ENCODE results near the gene CAV2. TPM values are rescaled to one million over a fixed set of nuclear protein-coding genes. Genes with fewer than 3 reads are reported as not detected.

CAV2 gene, protein sequence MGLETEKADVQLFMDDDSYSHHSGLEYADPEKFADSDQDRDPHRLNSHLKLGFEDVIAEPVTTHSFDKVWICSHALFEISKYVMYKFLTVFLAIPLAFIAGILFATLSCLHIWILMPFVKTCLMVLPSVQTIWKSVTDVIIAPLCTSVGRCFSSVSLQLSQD
- total RNA-seq, result 132 and 150 TPM in 2 replicates

DNA sequence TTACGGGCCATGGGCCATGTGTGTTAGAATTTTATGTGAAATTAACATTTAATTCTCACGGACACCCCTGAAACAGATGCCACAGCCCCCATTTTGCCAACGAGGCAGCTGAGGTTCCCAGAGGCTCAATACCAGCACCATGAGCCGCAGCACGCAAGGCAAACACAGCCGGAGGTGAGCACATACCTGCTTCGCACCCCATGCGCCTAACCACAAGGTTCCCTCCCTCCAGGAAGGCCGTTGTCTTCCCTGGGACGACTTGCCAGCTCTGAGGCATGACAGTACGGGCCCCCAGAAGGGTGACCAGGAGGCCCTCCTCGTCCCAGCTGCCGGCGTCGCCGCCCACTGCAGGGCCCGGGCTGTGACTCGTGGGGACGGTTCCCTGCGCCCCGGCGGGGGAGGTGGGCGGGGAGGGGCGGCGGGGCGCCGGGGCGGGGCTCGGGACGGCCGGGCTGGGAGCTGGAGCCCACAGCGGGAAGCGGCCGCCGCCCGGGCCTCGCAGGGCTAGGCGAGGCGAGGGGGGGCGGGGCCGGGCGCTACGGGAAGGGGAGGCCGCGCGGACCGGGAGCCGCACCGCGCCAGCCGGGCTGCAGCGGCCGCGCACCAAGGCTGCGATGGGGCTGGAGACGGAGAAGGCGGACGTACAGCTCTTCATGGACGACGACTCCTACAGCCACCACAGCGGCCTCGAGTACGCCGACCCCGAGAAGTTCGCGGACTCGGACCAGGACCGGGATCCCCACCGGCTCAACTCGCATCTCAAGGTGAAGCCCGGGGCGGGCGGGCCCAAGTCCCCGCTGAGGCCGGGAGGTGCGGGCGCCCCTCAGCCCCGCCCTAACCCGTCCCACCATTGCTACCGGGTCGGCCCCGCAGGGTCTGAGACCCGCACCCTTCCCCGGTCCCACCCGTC lies at the start of gene CAV2:
Gene CAV2, plus strand, starts transcription at position 571 of the 910 bp plus-strand sequence. Its CDS starts 44 bp downstream, at position 615.
- FAIRE-seq (no peak), DNase-seq (ENCODE audit: low read depth) (peak; percentile 92)
- TF ChIP-seq, protein P1, sequence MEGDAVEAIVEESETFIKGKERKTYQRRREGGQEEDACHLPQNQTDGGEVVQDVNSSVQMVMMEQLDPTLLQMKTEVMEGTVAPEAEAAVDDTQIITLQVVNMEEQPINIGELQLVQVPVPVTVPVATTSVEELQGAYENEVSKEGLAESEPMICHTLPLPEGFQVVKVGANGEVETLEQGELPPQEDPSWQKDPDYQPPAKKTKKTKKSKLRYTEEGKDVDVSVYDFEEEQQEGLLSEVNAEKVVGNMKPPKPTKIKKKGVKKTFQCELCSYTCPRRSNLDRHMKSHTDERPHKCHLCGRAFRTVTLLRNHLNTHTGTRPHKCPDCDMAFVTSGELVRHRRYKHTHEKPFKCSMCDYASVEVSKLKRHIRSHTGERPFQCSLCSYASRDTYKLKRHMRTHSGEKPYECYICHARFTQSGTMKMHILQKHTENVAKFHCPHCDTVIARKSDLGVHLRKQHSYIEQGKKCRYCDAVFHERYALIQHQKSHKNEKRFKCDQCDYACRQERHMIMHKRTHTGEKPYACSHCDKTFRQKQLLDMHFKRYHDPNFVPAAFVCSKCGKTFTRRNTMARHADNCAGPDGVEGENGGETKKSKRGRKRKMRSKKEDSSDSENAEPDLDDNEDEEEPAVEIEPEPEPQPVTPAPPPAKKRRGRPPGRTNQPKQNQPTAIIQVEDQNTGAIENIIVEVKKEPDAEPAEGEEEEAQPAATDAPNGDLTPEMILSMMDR (IDR thresholded peaks at IDR 0.05; ENCODE audit: insufficient read depth, low read length, severe bottlenecking), result no peak
- Histone ChIP-seq H3K4me3 (ENCODE audit: low read depth, low read length) (peak within 1 kb of the TSS; percentile 93), H3K36me3 (ENCODE audit: control insufficient read depth, insufficient read depth, low read length) (peaks cover 2% of the 10 kb centered on the region), H3K27me3 (ENCODE audit: control insufficient read depth, insufficient read depth, low read length) (no peaks in the 10 kb centered on the region)

DNA sequence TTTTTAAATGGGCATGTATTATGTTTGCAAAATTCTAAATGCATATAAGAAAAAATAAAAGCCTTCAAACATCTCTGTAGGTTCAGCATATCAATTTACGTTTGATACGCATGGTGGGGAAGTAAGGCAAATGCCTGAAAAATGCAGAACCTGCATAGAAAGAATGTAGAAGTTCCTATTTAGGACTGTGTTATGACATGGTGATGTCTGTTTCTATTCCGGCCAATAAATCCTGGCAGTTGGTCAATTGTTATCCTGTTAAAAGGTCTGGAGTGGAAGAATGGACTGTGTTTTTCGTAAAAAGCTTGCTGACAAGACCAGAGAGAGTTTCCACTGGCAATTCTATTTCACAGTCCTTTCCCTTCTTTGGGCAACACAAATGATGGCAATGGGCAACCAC lies 49.6 kb upstream of the CAV2 start:
- H3K27me3 ChIP-seq (ENCODE audit: control insufficient read depth, insufficient read depth, low read length), result no peaks in the 10 kb centered on the region
- DNase-seq (ENCODE audit: low read depth), result no peak
- FAIRE-seq, result no peak
- no peak overlapping the region for H3K4me3 ChIP-seq (ENCODE audit: low read depth, low read length)
- no peaks in the 10 kb centered on the region for H3K36me3 ChIP-seq (ENCODE audit: control insufficient read depth, insufficient read depth, low read length)
- TF ChIP-seq, protein P1 (IDR thresholded peaks at IDR 0.05; ENCODE audit: insufficient read depth, low read length, severe bottlenecking), result no peak

DNA sequence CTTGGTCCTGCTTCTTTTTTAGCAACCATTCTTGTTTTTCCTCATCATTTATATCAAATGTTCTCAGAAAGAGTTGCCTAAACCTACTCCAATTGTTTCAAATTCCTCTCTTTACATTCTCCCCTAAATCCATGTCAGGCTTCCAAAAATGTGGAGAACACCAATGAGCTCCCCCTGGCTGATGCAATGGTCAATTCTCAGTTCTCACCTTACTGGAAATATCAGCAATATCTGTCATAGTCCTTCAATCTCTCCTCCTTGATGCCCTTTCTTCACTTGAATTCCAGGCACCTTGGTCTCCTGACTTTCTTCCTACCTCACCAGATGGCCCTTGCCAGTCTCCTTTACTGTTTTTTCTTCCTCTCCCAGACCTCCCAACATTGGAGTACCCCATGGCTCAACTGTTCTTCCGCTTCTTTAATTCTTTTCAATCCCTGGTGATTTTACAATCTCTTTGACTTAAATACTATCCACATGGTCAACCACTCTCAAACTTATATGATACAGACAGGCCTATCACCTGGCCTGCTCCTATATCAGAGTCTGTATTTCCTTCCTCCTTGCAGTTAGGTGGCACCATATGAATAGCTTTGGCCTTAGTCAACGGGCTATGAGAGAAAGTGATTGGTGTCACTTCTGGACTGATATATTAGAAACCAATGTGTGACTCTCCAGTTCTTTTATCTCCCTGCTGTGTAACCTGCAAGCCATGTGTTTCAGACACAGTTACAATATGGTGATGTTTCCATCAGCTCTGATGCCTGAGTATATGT lies 47.4 kb upstream of the CAV2 start:
- TF ChIP-seq, protein P1 (IDR thresholded peaks at IDR 0.05; ENCODE audit: insufficient read depth, low read length, severe bottlenecking), result no peak
- no peak overlapping the region for H3K4me3 ChIP-seq (ENCODE audit: low read depth, low read length)
- no peak for DNase-seq (ENCODE audit: low read depth)
- H3K27me3 ChIP-seq (ENCODE audit: control insufficient read depth, insufficient read depth, low read length), result no peaks in the 10 kb centered on the region
- no peaks in the 10 kb centered on the region for H3K36me3 ChIP-seq (ENCODE audit: control insufficient read depth, insufficient read depth, low read length)
- no peak for FAIRE-seq

DNA sequence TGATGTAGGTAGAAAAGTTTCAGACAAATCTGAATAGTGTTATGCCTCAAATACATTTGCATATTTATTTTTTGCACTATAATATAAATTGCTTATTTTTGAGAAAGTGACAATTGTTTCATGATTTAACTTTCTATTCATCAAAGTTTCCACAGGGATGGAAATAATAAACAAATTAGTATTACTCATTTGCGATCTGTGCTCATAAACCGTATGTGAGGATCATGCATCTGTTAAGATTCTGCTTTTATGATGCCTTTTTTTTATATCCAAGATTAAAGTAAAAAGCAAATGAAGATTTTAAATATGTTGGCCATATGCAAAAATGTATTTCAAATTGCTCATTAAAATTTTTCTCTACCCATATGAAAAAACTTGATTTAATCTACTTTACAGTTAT lies 45.2 kb upstream of the CAV2 start:
- FAIRE-seq (no peak), DNase-seq (ENCODE audit: low read depth) (no peak)
- TF ChIP-seq, protein P1 (IDR thresholded peaks at IDR 0.05; ENCODE audit: insufficient read depth, low read length, severe bottlenecking), result no peak
- Histone ChIP-seq H3K36me3 (ENCODE audit: control insufficient read depth, insufficient read depth, low read length) (no peaks in the 10 kb centered on the region), H3K4me3 (ENCODE audit: low read depth, low read length) (no peak overlapping the region), H3K27me3 (ENCODE audit: control insufficient read depth, insufficient read depth, low read length) (no peaks in the 10 kb centered on the region)

DNA sequence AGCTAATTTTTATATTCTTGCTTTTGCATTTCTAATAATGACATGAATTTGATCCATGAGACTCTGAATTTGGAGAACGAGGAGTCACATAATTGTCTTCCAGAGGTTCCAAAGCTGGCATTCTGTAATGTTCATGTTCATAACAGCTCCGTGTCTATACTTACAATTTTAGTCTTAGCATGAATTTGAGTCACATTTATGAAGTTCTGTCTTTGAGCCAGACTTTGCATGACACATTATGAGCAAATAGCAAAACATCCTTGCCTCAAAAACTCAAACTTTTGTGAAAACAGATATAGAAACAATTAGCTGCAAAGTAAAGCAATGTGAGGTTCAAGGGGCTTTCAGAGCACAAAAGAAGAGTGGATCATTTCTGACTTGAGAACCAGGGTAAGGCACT lies 44.5 kb upstream of the CAV2 start:
- Histone ChIP-seq H3K36me3 (ENCODE audit: control insufficient read depth, insufficient read depth, low read length) (no peaks in the 10 kb centered on the region), H3K4me3 (ENCODE audit: low read depth, low read length) (no peak overlapping the region), H3K27me3 (ENCODE audit: control insufficient read depth, insufficient read depth, low read length) (no peaks in the 10 kb centered on the region)
- FAIRE-seq, result no peak
- peak; percentile 83 for DNase-seq (ENCODE audit: low read depth)
- TF ChIP-seq, protein P1 (IDR thresholded peaks at IDR 0.05; ENCODE audit: insufficient read depth, low read length, severe bottlenecking), result no peak
